ENCODE measurements around the gene DES.

DNA sequence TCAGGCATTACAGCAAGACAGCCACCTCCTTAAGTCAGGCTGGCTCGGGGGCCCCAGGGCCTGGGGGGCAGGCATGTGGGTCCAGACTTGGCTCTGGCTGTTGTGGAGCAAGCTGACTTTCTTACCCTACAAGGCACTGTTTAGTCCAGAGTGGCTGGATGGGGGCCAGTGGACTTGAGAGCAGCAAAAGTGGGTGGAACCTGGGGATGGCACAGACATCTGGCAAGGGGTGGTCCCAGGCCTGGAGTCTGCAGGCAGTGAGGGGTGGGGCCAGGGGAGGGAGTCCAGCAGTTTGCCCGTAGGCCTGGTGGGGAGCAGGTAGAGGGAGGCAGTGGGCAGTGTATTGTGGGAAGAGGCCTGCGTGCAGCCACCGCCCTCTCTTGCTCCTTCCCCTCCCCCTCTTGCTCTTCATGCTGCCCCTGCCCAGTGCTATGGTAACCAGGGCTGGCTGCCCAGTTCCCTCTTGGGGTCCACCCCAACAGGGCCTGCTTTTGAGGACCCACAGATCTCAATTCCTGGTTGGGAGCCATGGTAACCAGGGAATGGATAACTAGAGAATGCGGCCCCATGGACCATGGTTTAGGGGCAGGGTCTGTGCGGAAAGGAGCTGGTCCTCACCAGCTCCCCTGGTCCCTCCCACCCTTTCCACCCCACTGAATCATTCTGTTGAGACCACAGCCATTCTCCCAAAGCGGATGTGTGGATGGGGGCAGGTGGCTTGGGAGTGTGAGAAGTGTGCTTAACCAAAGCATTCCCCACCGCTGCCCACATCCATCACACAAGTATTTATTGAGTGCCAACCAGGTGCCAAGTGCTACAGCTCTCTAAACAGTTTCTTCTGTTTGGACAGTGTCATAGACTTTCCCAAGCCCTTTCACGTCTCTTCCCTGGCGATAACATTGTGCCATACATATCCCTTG is 35.8 kb downstream of the DES start:
- TF ChIP-seq, protein P1, sequence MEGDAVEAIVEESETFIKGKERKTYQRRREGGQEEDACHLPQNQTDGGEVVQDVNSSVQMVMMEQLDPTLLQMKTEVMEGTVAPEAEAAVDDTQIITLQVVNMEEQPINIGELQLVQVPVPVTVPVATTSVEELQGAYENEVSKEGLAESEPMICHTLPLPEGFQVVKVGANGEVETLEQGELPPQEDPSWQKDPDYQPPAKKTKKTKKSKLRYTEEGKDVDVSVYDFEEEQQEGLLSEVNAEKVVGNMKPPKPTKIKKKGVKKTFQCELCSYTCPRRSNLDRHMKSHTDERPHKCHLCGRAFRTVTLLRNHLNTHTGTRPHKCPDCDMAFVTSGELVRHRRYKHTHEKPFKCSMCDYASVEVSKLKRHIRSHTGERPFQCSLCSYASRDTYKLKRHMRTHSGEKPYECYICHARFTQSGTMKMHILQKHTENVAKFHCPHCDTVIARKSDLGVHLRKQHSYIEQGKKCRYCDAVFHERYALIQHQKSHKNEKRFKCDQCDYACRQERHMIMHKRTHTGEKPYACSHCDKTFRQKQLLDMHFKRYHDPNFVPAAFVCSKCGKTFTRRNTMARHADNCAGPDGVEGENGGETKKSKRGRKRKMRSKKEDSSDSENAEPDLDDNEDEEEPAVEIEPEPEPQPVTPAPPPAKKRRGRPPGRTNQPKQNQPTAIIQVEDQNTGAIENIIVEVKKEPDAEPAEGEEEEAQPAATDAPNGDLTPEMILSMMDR (IDR thresholded peaks at IDR 0.05), result no peak
- TF ChIP-seq EZH2 (IDR thresholded peaks at IDR 0.05; ENCODE audit: borderline replicate concordance, insufficient read depth, low read depth, low read length, poor library complexity, severe bottlenecking), result no peak
